ENCODE measurements around the gene USP48. TPM values are rescaled to one million over a fixed set of nuclear protein-coding genes. Genes with fewer than 3 reads are reported as not detected.

USP48 gene
- total RNA-seq, 1 donor from 2014 or later, result 39.1 TPM

DNA sequence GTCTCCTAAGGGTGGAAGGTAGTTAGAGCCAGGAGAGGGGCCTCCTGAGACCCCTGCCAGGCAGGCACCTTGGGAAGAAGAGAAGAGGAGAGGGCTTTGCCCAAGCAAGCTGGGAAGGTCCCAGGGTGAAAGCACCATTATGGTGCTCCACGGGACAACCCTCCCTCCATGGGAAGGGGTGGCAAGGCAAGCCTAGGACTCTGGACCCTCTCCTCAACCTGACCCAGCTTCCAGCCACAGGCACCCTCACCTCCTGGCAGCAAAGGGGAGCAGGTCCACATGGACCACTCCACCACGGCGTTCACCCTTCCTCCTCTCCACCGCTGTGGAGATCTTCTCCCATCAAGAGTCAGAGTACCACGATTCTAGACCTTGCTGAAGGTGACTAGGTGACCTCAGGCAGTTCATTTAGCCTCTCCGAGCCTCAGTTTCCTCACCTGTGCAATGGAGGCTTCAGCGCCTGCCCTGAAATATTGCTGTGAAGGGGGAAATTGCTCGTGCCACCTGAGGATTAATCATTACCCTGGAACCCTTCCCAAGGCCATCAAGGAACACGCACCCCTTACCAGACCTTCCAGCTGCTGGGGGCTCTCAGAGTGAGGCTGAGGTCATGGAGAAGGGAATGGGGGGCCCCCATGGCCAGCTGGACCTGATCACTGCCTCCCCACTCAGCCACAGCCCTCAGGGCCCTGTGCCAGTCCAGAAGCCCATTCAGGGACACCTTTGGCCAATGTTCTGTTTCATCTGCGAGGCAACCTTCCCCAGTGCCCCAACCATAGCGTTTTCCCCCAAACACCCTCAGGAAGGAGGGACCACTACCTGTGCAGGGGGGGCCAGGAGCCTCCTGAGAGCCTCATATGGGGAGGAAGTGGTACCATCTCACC, 115.4 kb downstream of the USP48 start:
- intact Hi-C loops (cut with micrococcal nuclease), result no loop called here

DNA sequence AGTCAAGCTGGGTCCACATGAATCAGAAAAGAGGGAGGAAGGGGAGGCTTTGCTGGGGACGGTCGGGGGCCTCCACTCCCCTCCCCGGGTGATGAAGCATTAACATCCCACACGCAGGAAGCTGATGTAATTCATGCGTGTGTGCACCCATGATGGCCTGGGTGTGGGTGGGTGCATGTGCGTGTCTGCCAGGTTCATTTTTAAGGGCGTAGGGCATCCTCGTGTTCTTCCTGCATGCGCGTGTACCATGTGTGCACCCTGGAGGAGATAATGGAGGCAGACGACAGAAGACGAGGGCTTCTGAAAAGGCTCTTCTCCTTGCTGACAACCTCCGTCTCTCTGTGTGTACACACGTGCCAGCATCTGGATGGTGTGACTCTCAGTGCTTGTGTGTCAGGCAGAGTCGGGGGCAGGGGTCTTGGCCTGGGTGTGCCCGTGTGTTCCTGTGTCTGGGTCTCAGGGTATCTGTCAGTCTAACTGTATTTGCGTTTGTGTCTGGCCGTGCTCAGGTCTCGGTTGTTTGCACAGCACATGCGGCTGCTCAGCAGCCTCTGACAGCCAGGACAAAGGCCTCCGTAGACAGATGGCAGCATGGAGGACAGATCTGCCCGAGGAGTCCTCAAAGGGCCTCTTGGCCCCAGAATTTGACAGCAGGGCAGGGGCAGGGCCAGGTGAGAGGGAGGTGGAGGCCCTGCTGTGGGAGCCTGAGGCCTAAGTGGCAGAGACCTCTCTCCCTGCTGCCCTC, 116.2 kb downstream of the USP48 start:
- peak overlapping the region; percentile 75 for H3K27ac ChIP-seq (replicated peaks)
- DNase-seq, result no peak
- H3K4me3 ChIP-seq, result no peak overlapping the region
- no peaks in the 10 kb centered on the region for H3K36me3 ChIP-seq
- H3K4me1 ChIP-seq, result peaks cover 74% of the 10 kb centered on the region
- H3K27me3 ChIP-seq (ENCODE audit: low read depth), result peaks cover 75% of the 10 kb centered on the region
- no peak for TF ChIP-seq CTCF (IDR thresholded peaks at IDR 0.05; ENCODE audit: borderline replicate concordance)
- intact Hi-C loops (cut with micrococcal nuclease), result no loop called here
- no peaks in the 10 kb centered on the region for H3K9me3 ChIP-seq (replicated peaks)

More for the DNA sequence above, 115.4 kb downstream of the USP48 start:
- Histone ChIP-seq H3K4me3 (no peak overlapping the region), H3K27ac (replicated peaks) (peak overlapping the region; percentile 75), H3K27me3 (ENCODE audit: low read depth) (peaks cover 74% of the 10 kb centered on the region), H3K9me3 (replicated peaks) (no peaks in the 10 kb centered on the region), H3K4me1 (peaks cover 83% of the 10 kb centered on the region), H3K36me3 (no peaks in the 10 kb centered on the region)
- no peak for TF ChIP-seq CTCF (IDR thresholded peaks at IDR 0.05; ENCODE audit: borderline replicate concordance)
- DNase-seq, result no peak

DNA sequence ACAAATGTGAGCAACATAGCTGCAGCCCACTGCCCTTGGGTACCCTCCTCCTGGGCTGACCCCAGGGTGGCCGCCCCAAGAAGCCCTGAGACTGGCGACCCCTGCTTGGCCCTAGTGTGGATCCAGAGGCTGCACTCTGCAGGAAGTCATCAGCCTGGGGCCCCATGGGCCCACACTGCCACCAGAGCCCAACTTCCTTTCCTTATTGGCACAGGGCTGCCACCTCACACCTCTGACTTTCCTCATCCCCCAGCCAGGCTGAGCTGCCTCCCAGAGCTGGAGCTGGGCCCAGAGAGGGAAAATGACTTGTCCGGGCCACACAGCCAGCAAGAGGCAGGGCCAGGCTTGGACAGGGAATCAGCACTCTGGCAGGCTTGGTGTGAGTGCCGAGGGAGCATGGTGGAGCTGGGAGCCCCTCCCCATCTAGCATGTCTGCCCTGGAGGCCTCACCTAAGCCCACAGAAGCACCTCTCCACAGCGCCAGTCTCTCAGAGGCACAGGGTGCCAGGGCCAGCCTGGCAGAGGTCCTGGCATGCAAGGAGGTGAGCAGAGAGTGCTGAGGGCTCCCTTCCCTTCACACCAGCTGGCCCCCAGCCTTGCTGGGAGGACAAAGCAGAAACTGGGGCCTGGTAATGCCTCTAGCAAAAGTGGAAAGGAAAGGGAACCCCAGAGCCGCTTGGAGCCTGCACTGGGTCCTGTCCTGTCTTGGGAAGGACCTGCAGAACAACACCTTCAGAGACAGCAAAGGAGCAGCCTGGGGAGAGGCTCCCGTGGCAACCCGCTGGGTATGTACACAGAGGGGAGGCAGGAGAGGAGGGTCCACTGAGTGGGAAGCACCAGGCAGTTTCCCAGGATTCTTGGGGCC, 117.0 kb downstream of the USP48 start:
- Histone ChIP-seq H3K27ac (replicated peaks) (peak overlapping the region; percentile 75), H3K36me3 (no peaks in the 10 kb centered on the region), H3K9me3 (replicated peaks) (no peaks in the 10 kb centered on the region), H3K4me1 (peaks cover 67% of the 10 kb centered on the region), H3K4me3 (no peak overlapping the region), H3K27me3 (ENCODE audit: low read depth) (peaks cover 83% of the 10 kb centered on the region)
- peak; percentile 69 for DNase-seq
- TF ChIP-seq CTCF (IDR thresholded peaks at IDR 0.05; ENCODE audit: borderline replicate concordance), result no peak
- intact Hi-C loops (cut with micrococcal nuclease), result no loop called here

DNA sequence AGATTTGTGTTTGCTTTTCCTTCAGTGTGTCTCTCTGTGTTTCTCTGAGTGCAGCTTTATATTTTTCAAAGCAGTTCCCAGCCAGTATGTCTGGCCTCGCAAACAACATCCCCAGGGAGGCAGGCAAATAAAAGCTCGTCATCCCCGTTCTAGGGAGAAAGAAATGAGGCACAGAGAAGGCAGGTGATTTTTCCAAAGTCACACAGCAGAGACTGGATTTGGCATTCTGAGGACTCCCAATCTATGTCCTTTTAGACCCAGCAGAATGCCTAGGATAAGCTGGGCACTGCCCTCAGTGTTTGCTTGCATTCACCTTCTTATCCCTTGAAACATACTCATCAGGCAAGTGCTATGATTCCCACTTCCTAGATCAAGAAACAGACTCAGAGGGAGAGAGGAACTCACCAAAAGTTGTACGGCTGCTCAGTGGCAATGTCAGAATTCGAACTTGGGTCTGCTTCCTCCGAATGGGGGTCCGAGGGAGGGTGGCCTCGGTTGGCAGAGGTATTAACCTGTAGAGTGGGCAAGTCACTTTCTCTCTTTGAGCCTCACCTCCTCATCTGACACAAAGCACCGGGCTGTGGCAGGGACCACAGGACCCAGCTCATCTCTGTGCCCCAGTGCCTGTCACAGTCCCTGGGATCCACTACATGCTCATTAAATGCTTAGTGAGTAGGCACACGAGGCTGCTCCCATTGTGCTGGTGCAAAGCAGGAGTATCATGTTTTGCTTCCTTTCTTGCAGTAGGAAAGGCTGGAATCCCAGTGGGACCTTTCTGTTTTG, 118.0 kb downstream of the USP48 start:
- no peaks in the 10 kb centered on the region for H3K36me3 ChIP-seq
- DNase-seq, result no peak
- peak overlapping the region; percentile 75 for H3K27ac ChIP-seq (replicated peaks)
- H3K4me1 ChIP-seq, result peaks cover 59% of the 10 kb centered on the region
- intact Hi-C loops (cut with micrococcal nuclease), result no loop called here
- TF ChIP-seq CTCF (IDR thresholded peaks at IDR 0.05; ENCODE audit: borderline replicate concordance), result no peak
- H3K9me3 ChIP-seq (replicated peaks), result no peaks in the 10 kb centered on the region
- no peak overlapping the region for H3K4me3 ChIP-seq
- peaks cover 88% of the 10 kb centered on the region for H3K27me3 ChIP-seq (ENCODE audit: low read depth)

Measured in left ventricle myocardium inferior (tissue), 1 donor.